HG02588 (cell line): ENCODE measurements around the gene IL22.
"Not testable (repeated sequence)": the region's sequence is repeated elsewhere in the genome, so short reads cannot be mapped to it uniquely, and the experiment has no call there.

Experiments used
- ATAC-seq: cut with Tn5 transposase; IDR thresholded peaks from one replicate; pipeline ENCODE4 v1.9.1; 2021; ENCODE audit warnings: mild to moderate bottlenecking, moderate library complexity; ENCODE audit not compliant: unreplicated experiment

IL22 gene

GRCh38 chr12:68231691-68232090 lies 21.7 kb downstream of the IL22 start:
- no peak for ATAC-seq

- ATAC-seq = no peak
These were observed 22.2 kb downstream of the IL22 start for GRCh38 chr12:68231229-68231628.

- no peak for ATAC-seq
These were observed 23.4 kb downstream of the IL22 start for GRCh38 chr12:68229956-68230355.

GRCh38 chr12:68227356-68227755 lies 26.0 kb downstream of the IL22 start:
- no peak for ATAC-seq

- ATAC-seq = no peak
These were observed 27.6 kb downstream of the IL22 start, which contains the start of gene IL26 for GRCh38 chr12:68225576-68226476. IL26 (minus strand) TSS chr12:68225810; CDS start chr12:68225756, 54 bp downstream.

- ATAC-seq = no peak
These were observed 28.7 kb downstream of the IL22 start for GRCh38 chr12:68224613-68225285.

GRCh38 chr12:68223067-68223747 lies 30.2 kb downstream of the IL22 start:
- ATAC-seq = peak; percentile 80

- ATAC-seq = no peak
These were observed 31.1 kb downstream of the IL22 start for GRCh38 chr12:68222326-68222725.

- no peak for ATAC-seq
These were observed 31.9 kb downstream of the IL22 start for GRCh38 chr12:68221497-68221896.

- ATAC-seq = no peak
These were observed 42.5 kb downstream of the IL22 start for GRCh38 chr12:68210875-68211274.

GRCh38 chr12:68209048-68209728 lies 44.2 kb downstream of the IL22 start:
- ATAC-seq = not testable (repeated sequence)

GRCh38 chr12:68207276-68207675 lies 46.1 kb downstream of the IL22 start:
- ATAC-seq = no peak

GRCh38 chr12:68206446-68206845 lies 47.0 kb downstream of the IL22 start:
- ATAC-seq = no peak

GRCh38 chr12:68203460-68203875 lies 49.9 kb downstream of the IL22 start:
- ATAC-seq = no peak

GRCh38 chr12:68200854-68201253 lies 52.5 kb downstream of the IL22 start:
- ATAC-seq = no peak

GRCh38 chr12:68199127-68199526 lies 54.3 kb downstream of the IL22 start:
- no peak for ATAC-seq

GRCh38 chr12:68198507-68199086 lies 54.8 kb downstream of the IL22 start:
- ATAC-seq = no peak
